ENCODE data around the gene PPP1CC.
"Not testable (repeated sequence)": the region's sequence is repeated elsewhere in the genome, so short reads cannot be mapped to it uniquely, and the experiment has no call there.

The PPP1CC gene

DNA sequence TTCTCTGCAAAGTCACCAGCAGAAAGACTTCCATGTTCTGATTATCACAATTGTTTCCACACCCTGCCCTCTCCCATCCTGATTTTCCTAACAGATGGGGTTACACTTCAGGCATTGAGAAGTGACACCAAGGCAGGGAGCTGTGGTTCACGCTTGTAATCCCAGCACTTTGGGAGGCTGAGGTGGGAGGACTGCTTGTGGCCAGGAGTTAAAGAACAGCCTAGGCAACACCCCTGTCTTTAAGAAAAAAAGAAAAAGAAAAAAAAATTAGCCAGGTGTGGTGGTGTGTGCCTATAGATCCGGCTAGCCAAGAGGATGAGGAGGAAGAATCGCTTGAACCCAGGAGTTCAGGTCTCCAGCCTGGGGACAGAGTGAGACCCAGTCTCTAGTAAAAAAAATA, 5.2 kb downstream of the PPP1CC start:
- H3K27ac ChIP-seq, result no peak overlapping the region
- H3K4me3 ChIP-seq, result no peak overlapping the region
- DNase-seq (ENCODE audit: low spot score), result no peak
- TF ChIP-seq, protein P1, sequence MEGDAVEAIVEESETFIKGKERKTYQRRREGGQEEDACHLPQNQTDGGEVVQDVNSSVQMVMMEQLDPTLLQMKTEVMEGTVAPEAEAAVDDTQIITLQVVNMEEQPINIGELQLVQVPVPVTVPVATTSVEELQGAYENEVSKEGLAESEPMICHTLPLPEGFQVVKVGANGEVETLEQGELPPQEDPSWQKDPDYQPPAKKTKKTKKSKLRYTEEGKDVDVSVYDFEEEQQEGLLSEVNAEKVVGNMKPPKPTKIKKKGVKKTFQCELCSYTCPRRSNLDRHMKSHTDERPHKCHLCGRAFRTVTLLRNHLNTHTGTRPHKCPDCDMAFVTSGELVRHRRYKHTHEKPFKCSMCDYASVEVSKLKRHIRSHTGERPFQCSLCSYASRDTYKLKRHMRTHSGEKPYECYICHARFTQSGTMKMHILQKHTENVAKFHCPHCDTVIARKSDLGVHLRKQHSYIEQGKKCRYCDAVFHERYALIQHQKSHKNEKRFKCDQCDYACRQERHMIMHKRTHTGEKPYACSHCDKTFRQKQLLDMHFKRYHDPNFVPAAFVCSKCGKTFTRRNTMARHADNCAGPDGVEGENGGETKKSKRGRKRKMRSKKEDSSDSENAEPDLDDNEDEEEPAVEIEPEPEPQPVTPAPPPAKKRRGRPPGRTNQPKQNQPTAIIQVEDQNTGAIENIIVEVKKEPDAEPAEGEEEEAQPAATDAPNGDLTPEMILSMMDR (IDR thresholded peaks at IDR 0.05), result no peak

DNA sequence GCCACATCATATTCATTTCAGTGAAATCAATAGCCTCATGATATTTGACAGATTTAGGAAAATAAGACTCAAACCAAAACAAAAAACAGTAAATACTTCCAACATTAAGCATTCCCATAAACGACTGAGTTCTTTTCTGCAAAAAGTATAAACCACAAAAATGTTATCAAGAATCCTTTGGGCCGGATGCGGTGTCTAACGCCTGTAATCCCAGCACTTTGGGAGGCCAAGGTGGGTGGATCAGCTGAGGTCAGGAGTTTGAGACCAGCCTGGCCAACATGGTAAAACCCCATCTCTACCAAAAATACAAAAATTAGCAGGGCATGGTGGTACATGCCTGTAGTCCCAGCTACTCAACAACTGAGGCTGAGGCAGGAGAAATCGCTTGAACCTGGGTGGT, 5.7 kb downstream of the PPP1CC start:
- H3K27ac ChIP-seq; H3K4me3 ChIP-seq; DNase-seq (ENCODE audit: low spot score): not testable (repeated sequence)

DNA sequence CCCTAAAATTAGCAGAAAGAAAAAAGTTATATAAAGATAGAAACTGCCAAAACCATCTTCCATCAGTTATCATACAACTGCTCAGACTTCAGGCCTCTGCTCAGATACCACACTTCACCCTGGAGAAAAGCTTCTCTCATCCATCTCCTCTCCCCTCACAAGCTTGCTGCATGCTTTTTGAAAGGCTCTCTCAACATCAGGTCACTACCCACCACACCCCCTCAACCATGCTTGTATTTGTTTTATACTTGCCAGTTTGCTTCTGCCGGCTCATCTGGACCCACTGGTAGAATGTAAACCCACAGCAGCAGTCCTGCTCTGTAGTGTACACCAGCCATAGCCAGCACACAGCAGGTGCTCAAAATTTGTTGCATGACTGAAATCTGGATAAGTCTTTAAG, 8.8 kb downstream of the PPP1CC start:
- TF ChIP-seq, protein P1 (IDR thresholded peaks at IDR 0.05), result no peak
- Histone ChIP-seq H3K27ac (no peak overlapping the region), H3K4me3 (no peak overlapping the region)
- DNase-seq (ENCODE audit: low spot score), result no peak

DNA sequence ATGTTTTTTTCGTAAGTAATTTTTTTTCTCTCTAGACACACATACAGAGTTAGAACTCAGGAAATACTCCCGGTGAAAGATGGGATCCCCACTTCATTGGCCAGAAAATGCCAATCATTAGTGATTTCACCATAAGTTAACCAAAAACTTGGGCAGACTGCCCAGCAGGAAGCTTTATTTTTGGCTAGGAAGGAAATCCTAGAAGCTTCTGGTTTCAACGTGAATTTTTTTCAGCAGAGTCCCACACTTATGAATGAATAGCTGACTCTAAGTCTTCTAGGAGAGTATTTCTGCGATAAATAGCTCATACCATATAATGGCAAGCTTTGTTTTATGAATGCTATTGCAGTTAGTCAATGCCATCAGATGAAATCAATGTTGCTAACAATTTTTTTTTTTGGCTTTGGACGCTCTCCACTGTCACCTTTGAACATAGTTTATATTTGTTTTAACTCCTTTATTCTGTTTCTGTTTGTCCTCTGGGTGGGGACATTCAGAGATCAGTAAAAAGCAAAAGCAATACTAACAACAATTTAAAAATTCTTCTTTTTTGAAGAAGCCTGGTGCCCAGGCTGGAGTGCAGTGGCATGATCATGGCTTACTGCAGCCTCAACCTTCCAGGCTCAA, 9.5 kb downstream of the PPP1CC start:
- no peak overlapping the region for H3K4me3 ChIP-seq
- no peak overlapping the region for H3K27ac ChIP-seq
- TF ChIP-seq, protein P1 (IDR thresholded peaks at IDR 0.05), result no peak
- no peak for DNase-seq (ENCODE audit: low spot score)

DNA sequence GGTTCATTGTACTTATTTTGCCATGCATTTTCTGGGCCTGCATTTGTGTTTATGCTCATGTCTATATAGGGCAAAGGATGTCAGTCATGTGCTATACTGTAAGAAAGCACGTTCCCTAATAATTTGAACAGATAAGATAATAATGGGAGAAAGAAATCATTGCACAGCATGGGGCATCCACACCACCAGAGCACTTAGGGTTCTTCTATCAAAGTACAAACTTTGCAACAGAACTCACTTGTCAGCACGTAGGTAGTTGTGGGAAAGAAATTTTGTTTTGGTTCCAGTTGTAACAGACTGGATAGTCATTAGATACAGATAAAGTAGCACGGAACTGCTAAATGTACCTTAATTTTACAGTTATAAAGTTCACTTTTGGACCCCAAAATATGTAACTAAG, 10.1 kb downstream of the PPP1CC start:
- no peak for DNase-seq (ENCODE audit: low spot score)
- no peak overlapping the region for H3K4me3 ChIP-seq
- no peak overlapping the region for H3K27ac ChIP-seq
- TF ChIP-seq, protein P1 (IDR thresholded peaks at IDR 0.05), result no peak

DNA sequence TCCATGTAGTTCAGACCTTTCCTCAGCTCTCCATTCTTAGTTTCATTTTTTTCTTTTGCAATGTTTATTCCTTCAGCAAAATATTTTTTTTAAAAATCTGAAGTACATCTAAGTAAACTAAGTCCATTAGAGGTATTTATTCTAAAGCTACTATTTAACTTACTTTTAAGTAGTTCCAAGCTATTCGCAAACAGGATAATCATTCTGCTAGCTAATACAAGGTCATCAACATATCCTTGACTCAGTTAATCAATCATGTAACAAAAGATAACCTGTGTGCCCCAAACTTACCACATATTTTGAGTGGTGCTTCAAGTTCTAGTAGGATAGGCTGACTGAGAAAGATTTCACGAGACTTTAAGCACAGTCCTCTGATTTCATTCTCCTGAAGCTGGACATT, 11.2 kb downstream of the PPP1CC start:
- no peak overlapping the region for H3K4me3 ChIP-seq
- DNase-seq (ENCODE audit: low spot score), result no peak
- TF ChIP-seq, protein P1 (IDR thresholded peaks at IDR 0.05), result no peak
- H3K27ac ChIP-seq, result no peak overlapping the region

DNA sequence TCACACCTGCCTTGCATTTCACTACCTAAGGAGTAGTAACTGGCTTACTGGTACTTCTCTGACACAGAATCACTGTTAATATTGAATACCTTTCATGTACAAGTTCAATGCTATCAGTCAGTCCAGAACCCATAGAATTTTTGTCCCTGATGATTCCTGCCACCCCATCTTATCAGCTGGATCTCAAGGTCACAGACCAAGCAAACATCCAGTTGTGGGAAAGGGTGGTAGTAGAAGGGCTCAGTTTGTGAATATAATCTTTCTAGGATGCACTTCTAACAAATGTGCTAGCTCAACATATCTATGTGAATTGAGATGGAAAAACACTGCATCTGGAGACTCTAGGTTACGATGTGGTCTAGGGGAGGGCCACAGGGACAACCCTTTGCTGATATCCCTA, 14.1 kb downstream of the PPP1CC start:
- DNase-seq (ENCODE audit: low spot score), result no peak
- H3K4me3 ChIP-seq, result no peak overlapping the region
- H3K27ac ChIP-seq, result no peak overlapping the region
- TF ChIP-seq, protein P1 (IDR thresholded peaks at IDR 0.05), result no peak

All from coronary artery (tissue), 2 donors.